WTC11 (cell line): ENCODE measurements around the gene C1QL1.

Experiments used
- E2F1 ChIP-seq: sonication (generic); formaldehyde crosslinking; IDR thresholded peaks from 2 replicates; pipeline ENCODE4 v1.8.0; 2022; ENCODE audit warnings: mild to moderate bottlenecking, missing genetic modification reagents
- FOXK1 ChIP-seq: sonication (generic); formaldehyde crosslinking; IDR thresholded peaks from 2 replicates; pipeline ENCODE4 v1.8.0; 2022; ENCODE audit warnings: mild to moderate bottlenecking, moderate library complexity, missing genetic modification reagents
- NR3C1 ChIP-seq: sonication (generic); formaldehyde crosslinking; conservative IDR thresholded peaks from 2 replicates; pipeline ENCODE4 v1.8.1; 2023; ENCODE audit warnings: low read depth, mild to moderate bottlenecking, missing genetic modification reagents
- PRDM15 ChIP-seq: sonication (generic); formaldehyde crosslinking; IDR thresholded peaks from 2 replicates; pipeline ENCODE4 v1.8.0; 2022; ENCODE audit warnings: missing genetic modification reagents
- RELA ChIP-seq: sonication (generic); formaldehyde crosslinking; IDR thresholded peaks from 2 replicates; pipeline ENCODE4 v1.8.1; 2022; ENCODE audit warnings: missing genetic modification reagents, mild to moderate bottlenecking, borderline replicate concordance
- RORB ChIP-seq: fragments of 250-450 bp; sonication (Bioruptor Pico); IDR thresholded peaks from 2 replicates; pipeline ENCODE4 v1.9.0; 2021; ENCODE audit warnings: mild to moderate bottlenecking
- SMAD3 ChIP-seq: sonication (generic); formaldehyde crosslinking; IDR thresholded peaks from 2 replicates; pipeline ENCODE4 v1.8.0; 2022; ENCODE audit warnings: missing genetic modification reagents, mild to moderate bottlenecking, borderline replicate concordance
- SMAD4 ChIP-seq: sonication (generic); formaldehyde crosslinking; IDR thresholded peaks from 2 replicates; pipeline ENCODE4 v1.8.0; 2022; ENCODE audit warnings: mild to moderate bottlenecking, missing genetic modification reagents
- TEAD4 ChIP-seq: sonication (generic); formaldehyde crosslinking; IDR thresholded peaks from 2 replicates; pipeline ENCODE4 v1.8.0; 2022; ENCODE audit warnings: mild to moderate bottlenecking, missing genetic modification reagents
- ZNF121 ChIP-seq: sonication (generic); formaldehyde crosslinking; IDR thresholded peaks from 2 replicates; pipeline ENCODE4 v1.8.0; 2023; ENCODE audit warnings: missing genetic modification reagents
- ZNF532 ChIP-seq: fragments of 250-450 bp; sonication (Bioruptor Pico); IDR thresholded peaks from 2 replicates; pipeline ENCODE4 v1.9.0; 2021; ENCODE audit warnings: mild to moderate bottlenecking, borderline replicate concordance
- TF ChIP-seq, protein P1 (sequence below): fragments of 200-600 bp; IDR thresholded peaks from 2 replicates; pipeline ENCODE4 v1.8.0; 2022; ENCODE audit warnings: antibody characterized with exemption
- TF ChIP-seq, protein P2 (sequence below): sonication (generic); formaldehyde crosslinking; IDR thresholded peaks from 2 replicates; pipeline ENCODE4 v1.8.1; 2023; ENCODE audit warnings: mild to moderate bottlenecking, missing genetic modification reagents

DNA sequence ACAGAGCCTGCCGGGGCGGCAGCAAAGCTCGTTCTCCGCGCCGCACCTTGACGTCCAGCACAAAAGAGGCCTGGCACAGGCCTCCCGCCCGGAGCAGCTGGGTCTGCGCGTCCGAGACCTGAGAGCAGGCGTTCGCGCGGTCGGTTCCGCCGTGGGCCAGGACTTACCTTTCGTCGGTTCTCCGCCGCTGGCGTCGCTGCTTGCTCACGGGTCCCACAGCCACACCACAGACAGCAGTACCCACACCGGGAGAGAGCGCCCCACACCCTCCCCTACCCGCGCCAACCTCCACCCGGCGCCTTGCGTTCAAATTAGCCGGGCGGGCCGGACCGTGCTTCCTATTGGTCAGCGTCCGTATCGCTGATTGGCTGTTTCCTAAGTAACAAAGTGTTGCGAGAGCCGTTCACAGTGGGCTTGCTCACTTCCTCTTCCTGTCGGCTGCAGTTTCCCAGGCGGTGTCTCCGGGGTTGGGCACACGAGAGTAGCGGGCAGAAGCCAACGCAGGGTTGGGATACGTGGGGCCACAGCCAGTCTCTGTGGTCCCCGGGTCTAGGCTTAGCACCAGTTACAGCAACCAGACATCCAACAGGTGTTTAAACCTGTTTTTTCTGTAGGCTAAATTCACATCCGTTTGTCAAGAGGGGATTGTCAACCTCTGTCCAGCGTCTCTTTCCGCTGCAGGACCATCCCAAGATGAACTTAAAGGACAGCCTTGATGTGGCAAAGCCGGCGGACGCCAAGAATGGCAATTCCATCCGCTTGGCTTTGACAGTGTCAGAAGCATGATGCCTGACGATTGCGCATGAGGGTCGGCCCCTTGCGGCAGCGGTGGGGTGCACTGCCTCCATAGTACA is 20.4 kb downstream of the C1QL1 start, which contains the start of gene KIF18B:
- TF ChIP-seq SMAD4 (CRISPR knock-in tag) (no peak), SMAD3 (CRISPR knock-in tag) (0 out of 2 replicates have a peak, but pooled peaks have one; percentile 18), ZNF532 (CRISPR knock-in tag) (no peak), RORB (CRISPR knock-in tag) (no peak), E2F1 (CRISPR knock-in tag) (no peak), NR3C1 (no peak), RELA (CRISPR knock-in tag) (no peak), TEAD4 (CRISPR knock-in tag) (no peak), PRDM15 (CRISPR knock-in tag) (no peak), ZNF121 (CRISPR knock-in tag) (no peak), FOXK1 (CRISPR knock-in tag) (peak; percentile 62)
- TF ChIP-seq, protein P1, sequence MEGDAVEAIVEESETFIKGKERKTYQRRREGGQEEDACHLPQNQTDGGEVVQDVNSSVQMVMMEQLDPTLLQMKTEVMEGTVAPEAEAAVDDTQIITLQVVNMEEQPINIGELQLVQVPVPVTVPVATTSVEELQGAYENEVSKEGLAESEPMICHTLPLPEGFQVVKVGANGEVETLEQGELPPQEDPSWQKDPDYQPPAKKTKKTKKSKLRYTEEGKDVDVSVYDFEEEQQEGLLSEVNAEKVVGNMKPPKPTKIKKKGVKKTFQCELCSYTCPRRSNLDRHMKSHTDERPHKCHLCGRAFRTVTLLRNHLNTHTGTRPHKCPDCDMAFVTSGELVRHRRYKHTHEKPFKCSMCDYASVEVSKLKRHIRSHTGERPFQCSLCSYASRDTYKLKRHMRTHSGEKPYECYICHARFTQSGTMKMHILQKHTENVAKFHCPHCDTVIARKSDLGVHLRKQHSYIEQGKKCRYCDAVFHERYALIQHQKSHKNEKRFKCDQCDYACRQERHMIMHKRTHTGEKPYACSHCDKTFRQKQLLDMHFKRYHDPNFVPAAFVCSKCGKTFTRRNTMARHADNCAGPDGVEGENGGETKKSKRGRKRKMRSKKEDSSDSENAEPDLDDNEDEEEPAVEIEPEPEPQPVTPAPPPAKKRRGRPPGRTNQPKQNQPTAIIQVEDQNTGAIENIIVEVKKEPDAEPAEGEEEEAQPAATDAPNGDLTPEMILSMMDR = no peak
- TF ChIP-seq, protein P2, sequence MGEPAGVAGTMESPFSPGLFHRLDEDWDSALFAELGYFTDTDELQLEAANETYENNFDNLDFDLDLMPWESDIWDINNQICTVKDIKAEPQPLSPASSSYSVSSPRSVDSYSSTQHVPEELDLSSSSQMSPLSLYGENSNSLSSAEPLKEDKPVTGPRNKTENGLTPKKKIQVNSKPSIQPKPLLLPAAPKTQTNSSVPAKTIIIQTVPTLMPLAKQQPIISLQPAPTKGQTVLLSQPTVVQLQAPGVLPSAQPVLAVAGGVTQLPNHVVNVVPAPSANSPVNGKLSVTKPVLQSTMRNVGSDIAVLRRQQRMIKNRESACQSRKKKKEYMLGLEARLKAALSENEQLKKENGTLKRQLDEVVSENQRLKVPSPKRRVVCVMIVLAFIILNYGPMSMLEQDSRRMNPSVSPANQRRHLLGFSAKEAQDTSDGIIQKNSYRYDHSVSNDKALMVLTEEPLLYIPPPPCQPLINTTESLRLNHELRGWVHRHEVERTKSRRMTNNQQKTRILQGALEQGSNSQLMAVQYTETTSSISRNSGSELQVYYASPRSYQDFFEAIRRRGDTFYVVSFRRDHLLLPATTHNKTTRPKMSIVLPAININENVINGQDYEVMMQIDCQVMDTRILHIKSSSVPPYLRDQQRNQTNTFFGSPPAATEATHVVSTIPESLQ = no peak
